Measurements from ENCODE around the gene UBQLN3.

Gene UBQLN3

GRCh38 chr11:5488385-5488784 is 21.4 kb downstream of the UBQLN3 start, which contains the start of gene OR52D1:
TSS of gene OR52D1 (plus strand) at chr11:5488685. CDS start at chr11:5488707, 22 bp downstream.
- Mint-ChIP-seq H3K27me3 (ENCODE audit: low read depth) (no peaks in the 10 kb centered on the region), H3K4me1 (ENCODE audit: low read depth) (no peaks in the 10 kb centered on the region), H3K4me3 (no peak within 1 kb of the TSS), H3K36me3 (ENCODE audit: low read depth) (no peaks in the 10 kb centered on the region), H3K9me3 (no peaks in the 10 kb centered on the region), H3K27ac (no peak within 1 kb of the TSS)
- no peak for DNase-seq (ENCODE audit: low spot score)

- H3K27me3 Mint-ChIP-seq (ENCODE audit: low read depth): no peaks in the 10 kb centered on the region
- no peaks in the 10 kb centered on the region for H3K4me1 Mint-ChIP-seq (ENCODE audit: low read depth)
- no peaks in the 10 kb centered on the region for H3K9me3 Mint-ChIP-seq
- H3K36me3 Mint-ChIP-seq (ENCODE audit: low read depth): no peaks in the 10 kb centered on the region
- no peak overlapping the region for H3K27ac Mint-ChIP-seq
- peak; percentile 34 for DNase-seq (ENCODE audit: low spot score)
- H3K4me3 Mint-ChIP-seq: no peak overlapping the region
Observed at GRCh38 chr11:5486421-5486820, 23.3 kb downstream of the UBQLN3 start.

GRCh38 chr11:5486003-5486402 is 23.8 kb downstream of the UBQLN3 start:
- Mint-ChIP-seq H3K9me3 (no peaks in the 10 kb centered on the region), H3K27ac (no peak overlapping the region), H3K27me3 (ENCODE audit: low read depth) (no peaks in the 10 kb centered on the region), H3K36me3 (ENCODE audit: low read depth) (no peaks in the 10 kb centered on the region), H3K4me1 (ENCODE audit: low read depth) (no peaks in the 10 kb centered on the region), H3K4me3 (no peak overlapping the region)
- DNase-seq (ENCODE audit: low spot score): no peak

GRCh38 chr11:5476186-5476819 is 33.5 kb downstream of the UBQLN3 start:
- Mint-ChIP-seq H3K36me3 (ENCODE audit: low read depth) (no peaks in the 10 kb centered on the region), H3K4me1 (ENCODE audit: low read depth) (no peaks in the 10 kb centered on the region), H3K27me3 (ENCODE audit: low read depth) (no peaks in the 10 kb centered on the region), H3K9me3 (no peaks in the 10 kb centered on the region), H3K27ac (no peak overlapping the region), H3K4me3 (no peak overlapping the region)
- DNase-seq (ENCODE audit: low spot score): peak; percentile 16

- no peak overlapping the region for H3K4me3 Mint-ChIP-seq
- H3K27me3 Mint-ChIP-seq (ENCODE audit: low read depth): no peaks in the 10 kb centered on the region
- DNase-seq (ENCODE audit: low spot score): no peak
- H3K27ac Mint-ChIP-seq: no peak overlapping the region
- H3K4me1 Mint-ChIP-seq (ENCODE audit: low read depth): no peaks in the 10 kb centered on the region
- no peaks in the 10 kb centered on the region for H3K9me3 Mint-ChIP-seq
- H3K36me3 Mint-ChIP-seq (ENCODE audit: low read depth): no peaks in the 10 kb centered on the region
Observed at GRCh38 chr11:5473921-5474320, 35.8 kb downstream of the UBQLN3 start.

GRCh38 chr11:5467527-5467926 is 42.2 kb downstream of the UBQLN3 start:
- Mint-ChIP-seq H3K4me1 (ENCODE audit: low read depth) (no peaks in the 10 kb centered on the region), H3K9me3 (no peaks in the 10 kb centered on the region), H3K4me3 (no peak overlapping the region), H3K27me3 (ENCODE audit: low read depth) (peaks cover 2% of the 10 kb centered on the region), H3K36me3 (ENCODE audit: low read depth) (no peaks in the 10 kb centered on the region), H3K27ac (no peak overlapping the region)
- no peak for DNase-seq (ENCODE audit: low spot score)

GRCh38 chr11:5460983-5461621 is 48.7 kb downstream of the UBQLN3 start:
- H3K36me3 Mint-ChIP-seq (ENCODE audit: low read depth): no peaks in the 10 kb centered on the region
- H3K4me1 Mint-ChIP-seq (ENCODE audit: low read depth): no peaks in the 10 kb centered on the region
- no peaks in the 10 kb centered on the region for H3K27me3 Mint-ChIP-seq (ENCODE audit: low read depth)
- no peak for DNase-seq (ENCODE audit: low spot score)
- no peaks in the 10 kb centered on the region for H3K9me3 Mint-ChIP-seq
- H3K4me3 Mint-ChIP-seq: no peak overlapping the region
- H3K27ac Mint-ChIP-seq: no peak overlapping the region
